ENCODE measurements around the gene HDAC11.

Gene HDAC11

GRCh38 chr3:13555753-13556152 is 75.6 kb downstream of the HDAC11 start:
- TF ChIP-seq, protein P1, sequence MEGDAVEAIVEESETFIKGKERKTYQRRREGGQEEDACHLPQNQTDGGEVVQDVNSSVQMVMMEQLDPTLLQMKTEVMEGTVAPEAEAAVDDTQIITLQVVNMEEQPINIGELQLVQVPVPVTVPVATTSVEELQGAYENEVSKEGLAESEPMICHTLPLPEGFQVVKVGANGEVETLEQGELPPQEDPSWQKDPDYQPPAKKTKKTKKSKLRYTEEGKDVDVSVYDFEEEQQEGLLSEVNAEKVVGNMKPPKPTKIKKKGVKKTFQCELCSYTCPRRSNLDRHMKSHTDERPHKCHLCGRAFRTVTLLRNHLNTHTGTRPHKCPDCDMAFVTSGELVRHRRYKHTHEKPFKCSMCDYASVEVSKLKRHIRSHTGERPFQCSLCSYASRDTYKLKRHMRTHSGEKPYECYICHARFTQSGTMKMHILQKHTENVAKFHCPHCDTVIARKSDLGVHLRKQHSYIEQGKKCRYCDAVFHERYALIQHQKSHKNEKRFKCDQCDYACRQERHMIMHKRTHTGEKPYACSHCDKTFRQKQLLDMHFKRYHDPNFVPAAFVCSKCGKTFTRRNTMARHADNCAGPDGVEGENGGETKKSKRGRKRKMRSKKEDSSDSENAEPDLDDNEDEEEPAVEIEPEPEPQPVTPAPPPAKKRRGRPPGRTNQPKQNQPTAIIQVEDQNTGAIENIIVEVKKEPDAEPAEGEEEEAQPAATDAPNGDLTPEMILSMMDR (IDR thresholded peaks at IDR 0.05; ENCODE audit: low read depth, low read length, missing control alignments): no peak
- Histone ChIP-seq H3K27ac (no peak overlapping the region), H3K36me3 (replicated peaks) (no peaks in the 10 kb centered on the region), H3K27me3 (replicated peaks) (no peaks in the 10 kb centered on the region), H3K4me3 (ENCODE audit: low read depth, low read length) (no peak overlapping the region)
- DNase-seq: no peak
- in situ Hi-C loops (cut with HindIII; ENCODE audit: low pct_ligation_motif_present, low sequenced_read_pairs): no loop called here

Data from brain microvascular endothelial cell (primary cell).